OCI-LY3 (cell line): ENCODE data around the gene SPRN.

ENCODE experiments used
- EZH2phosphoT487 ChIP-seq: fragments of 200-600 bp; shearing (Covaris generic); IDR thresholded peaks from 2 replicates; pipeline ENCODE4 v1.6.1; 2018; ENCODE audit warnings: antibody characterized with exemption, mixed run types, low read depth
- TF ChIP-seq, protein P1 (sequence below): fragments of 200-600, 300-600 bp; sonication (generic); IDR thresholded peaks from 2 replicates; pipeline ENCODE4 v1.5.1; 2014; ENCODE audit warnings: antibody characterized with exemption, low read length, low read depth

GRCh38 chr10:133444342-133445267 lies 20.2 kb upstream of the SPRN start:
- TF ChIP-seq, protein P1, sequence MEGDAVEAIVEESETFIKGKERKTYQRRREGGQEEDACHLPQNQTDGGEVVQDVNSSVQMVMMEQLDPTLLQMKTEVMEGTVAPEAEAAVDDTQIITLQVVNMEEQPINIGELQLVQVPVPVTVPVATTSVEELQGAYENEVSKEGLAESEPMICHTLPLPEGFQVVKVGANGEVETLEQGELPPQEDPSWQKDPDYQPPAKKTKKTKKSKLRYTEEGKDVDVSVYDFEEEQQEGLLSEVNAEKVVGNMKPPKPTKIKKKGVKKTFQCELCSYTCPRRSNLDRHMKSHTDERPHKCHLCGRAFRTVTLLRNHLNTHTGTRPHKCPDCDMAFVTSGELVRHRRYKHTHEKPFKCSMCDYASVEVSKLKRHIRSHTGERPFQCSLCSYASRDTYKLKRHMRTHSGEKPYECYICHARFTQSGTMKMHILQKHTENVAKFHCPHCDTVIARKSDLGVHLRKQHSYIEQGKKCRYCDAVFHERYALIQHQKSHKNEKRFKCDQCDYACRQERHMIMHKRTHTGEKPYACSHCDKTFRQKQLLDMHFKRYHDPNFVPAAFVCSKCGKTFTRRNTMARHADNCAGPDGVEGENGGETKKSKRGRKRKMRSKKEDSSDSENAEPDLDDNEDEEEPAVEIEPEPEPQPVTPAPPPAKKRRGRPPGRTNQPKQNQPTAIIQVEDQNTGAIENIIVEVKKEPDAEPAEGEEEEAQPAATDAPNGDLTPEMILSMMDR = no peak
- TF ChIP-seq EZH2phosphoT487 = no peak
